ENCODE measurements around the gene REEP6.

DNA sequence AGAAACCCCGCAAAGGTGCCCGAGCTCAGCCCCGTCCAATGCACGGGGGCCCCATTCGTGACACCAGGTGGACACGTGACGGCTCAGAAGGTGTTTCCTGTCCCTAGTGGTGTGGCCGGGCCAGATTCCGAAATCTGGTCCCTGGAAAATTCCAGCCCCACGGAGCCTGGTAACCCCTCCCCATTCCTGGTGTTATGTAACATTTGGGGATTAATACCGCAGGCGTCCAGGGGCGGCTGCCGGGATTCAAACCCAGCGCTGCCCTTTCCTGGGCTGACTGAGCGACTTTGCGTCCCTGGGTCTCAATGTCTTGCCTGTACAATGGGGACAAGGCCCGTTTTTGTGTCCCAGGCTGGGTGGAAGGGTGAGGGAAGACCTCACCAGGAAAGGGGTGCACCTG, 31.9 kb downstream of the REEP6 start:
- TF ChIP-seq, protein P1, sequence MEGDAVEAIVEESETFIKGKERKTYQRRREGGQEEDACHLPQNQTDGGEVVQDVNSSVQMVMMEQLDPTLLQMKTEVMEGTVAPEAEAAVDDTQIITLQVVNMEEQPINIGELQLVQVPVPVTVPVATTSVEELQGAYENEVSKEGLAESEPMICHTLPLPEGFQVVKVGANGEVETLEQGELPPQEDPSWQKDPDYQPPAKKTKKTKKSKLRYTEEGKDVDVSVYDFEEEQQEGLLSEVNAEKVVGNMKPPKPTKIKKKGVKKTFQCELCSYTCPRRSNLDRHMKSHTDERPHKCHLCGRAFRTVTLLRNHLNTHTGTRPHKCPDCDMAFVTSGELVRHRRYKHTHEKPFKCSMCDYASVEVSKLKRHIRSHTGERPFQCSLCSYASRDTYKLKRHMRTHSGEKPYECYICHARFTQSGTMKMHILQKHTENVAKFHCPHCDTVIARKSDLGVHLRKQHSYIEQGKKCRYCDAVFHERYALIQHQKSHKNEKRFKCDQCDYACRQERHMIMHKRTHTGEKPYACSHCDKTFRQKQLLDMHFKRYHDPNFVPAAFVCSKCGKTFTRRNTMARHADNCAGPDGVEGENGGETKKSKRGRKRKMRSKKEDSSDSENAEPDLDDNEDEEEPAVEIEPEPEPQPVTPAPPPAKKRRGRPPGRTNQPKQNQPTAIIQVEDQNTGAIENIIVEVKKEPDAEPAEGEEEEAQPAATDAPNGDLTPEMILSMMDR (IDR thresholded peaks at IDR 0.05; ENCODE audit: insufficient read depth, low read length, poor library complexity, severe bottlenecking) = no peak
- no peak for TF ChIP-seq EZH2phosphoT487 (conservative IDR thresholded peaks at IDR 0.05; ENCODE audit: low read length)

All from SU-DHL-6 (cell line).